CD4-positive, alpha-beta T cell treated with Interleukin-15 for 4 hours (primary cell): Measurements from ENCODE around the gene ATP8B3.

ENCODE experiments used
- DNase-seq: peaks from one replicate; pipeline ENCODE4 v3.0.0-alpha.2; 2020; ENCODE audit warnings: low spot score

The ATP8B3 gene

DNA sequence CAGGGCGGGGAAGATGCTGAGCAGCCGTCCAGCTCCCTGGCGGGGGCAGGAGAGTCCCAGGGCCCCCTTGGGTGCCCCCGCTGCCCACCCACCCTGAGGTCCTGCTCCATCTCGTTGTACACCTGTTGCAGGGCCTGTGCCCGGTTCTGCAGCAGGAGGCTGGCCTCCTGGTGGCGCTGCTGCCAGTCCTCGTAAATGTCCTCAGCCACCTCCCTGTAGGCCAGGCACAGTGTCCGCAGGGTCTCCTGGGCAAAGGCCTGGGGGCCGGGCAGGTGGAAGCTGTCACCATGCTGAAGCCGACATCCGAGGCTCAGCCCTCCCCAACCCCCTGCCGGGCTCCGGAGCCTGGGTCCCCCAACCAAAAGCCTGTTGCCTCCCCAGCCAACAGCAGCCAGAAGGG, 20.2 kb downstream of the ATP8B3 start:
- no peak for DNase-seq

GRCh38 chr19:1790054-1790792, 21.9 kb downstream of the ATP8B3 start:
- no peak for DNase-seq

GRCh38 chr19:1789261-1790041, 22.6 kb downstream of the ATP8B3 start:
- DNase-seq = no peak

DNA sequence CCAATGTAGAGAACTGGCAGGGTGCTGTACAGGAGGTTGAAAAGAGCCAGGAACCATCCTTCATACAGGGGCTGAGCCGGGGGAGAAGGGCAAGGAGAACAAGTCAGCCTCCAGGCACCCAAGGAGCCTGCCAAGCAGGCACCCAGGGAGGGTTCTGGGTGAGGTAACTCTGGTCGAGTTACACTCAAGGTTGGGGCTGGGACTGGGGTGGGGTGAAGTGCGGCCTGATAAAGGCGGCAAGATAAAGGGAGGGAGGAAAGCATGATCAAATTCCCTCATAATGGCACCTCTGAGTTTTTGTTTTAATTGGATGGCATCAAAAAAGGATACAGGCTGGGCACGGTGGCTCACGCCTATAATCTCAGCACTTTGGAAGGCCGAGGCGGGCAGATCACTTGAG, 25.0 kb downstream of the ATP8B3 start:
- DNase-seq = no peak

GRCh38 chr19:1786668-1787067, 25.4 kb downstream of the ATP8B3 start:
- no peak for DNase-seq

- no peak for DNase-seq
These were observed 26.8 kb downstream of the ATP8B3 start for GRCh38 chr19:1785310-1785709.

GRCh38 chr19:1783874-1784273, 28.2 kb downstream of the ATP8B3 start:
- no peak for DNase-seq

DNA sequence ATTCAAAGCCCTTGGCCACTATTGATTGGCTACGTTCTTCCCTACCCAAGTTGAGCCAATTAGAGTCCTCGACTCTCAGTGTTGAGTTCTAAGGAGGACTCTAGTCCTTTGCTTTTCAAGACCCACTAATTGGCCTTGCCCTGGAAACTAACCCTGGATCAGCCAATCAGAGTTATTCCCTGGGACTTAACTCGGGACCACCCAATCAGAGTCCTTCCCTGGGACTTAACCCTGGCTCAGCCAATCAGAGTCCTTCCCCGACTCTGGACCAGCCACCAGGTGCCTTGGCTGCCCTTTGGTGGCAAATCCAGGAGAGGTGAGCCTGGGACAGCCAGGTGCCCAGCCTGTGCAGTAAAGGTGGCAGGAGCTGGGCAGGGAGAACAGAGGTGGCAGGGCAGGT, 28.7 kb downstream of the ATP8B3 start:
- DNase-seq = no peak

GRCh38 chr19:1782521-1782920, 29.6 kb downstream of the ATP8B3 start:
- DNase-seq = no peak

DNA sequence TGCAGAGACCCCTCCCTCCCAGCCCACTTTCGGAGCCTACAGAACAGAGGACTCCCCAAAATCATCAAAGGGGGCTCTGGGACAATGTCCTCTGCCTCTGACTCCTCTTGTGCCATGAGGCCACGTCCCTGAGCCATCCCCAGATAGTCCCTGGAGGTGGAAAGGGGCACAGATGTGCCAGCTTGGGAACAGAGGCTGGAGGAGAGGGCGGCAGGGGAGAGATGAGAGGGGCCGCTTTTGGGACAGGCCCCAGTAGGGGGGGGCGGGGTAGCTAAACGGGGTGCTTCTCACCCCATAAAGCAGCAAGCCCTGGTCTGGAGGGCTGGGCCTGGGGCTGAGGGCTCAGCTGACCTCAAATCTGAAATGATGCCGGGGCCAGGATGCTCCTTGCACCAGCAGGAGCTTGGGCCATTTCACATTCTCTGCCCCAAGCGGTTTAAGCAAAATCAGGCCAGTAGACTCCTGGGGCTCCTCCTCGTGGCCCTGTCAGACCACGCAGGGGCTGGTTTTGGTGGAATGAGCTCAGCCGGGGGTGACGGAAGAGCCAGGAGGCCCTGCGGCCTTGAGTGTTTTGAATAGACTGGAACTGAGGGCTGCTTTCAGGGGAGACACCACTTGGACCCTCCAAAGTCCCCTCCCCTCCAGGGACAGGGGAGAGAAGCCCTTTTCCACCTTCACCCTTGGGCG, 31.7 kb downstream of the ATP8B3 start:
- no peak for DNase-seq

DNA sequence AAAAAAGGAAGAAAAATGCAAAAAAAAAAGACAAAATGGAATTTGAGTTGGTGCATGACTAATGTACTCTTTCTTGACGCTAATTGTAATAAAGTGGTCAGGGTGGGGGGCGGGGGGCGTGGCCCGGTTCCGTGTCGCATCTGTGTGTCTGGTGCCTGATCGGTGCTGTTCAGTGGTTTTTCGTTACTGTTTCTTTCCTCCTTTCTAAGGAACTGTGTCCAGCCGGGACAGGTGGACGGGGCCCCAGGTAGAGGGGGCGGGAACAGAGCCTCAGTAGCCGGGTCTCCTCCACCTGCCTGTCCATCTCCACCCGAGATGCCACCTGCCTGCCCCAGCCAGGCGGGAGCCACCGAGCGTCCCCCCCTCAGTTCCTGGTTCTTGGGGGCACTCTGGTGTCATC, 32.5 kb downstream of the ATP8B3 start:
- no peak for DNase-seq

DNA sequence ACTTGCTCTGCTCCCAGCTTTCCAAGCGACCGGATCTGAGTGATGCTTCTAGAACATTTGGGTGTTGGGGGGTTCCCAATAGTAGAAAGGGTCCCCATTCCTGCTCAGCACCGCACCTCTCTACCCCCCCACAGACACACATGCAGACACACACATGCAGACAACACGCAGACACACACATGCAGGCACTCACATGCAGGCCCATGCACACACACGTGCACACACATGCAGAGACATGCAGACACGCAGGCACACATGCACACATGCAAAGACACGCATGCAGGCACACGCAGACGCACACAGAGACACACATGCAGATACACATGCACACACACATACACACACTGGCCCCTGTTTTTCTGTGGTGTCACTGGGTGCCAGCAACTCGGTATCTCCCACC, 34.9 kb downstream of the ATP8B3 start:
- no peak for DNase-seq

DNA sequence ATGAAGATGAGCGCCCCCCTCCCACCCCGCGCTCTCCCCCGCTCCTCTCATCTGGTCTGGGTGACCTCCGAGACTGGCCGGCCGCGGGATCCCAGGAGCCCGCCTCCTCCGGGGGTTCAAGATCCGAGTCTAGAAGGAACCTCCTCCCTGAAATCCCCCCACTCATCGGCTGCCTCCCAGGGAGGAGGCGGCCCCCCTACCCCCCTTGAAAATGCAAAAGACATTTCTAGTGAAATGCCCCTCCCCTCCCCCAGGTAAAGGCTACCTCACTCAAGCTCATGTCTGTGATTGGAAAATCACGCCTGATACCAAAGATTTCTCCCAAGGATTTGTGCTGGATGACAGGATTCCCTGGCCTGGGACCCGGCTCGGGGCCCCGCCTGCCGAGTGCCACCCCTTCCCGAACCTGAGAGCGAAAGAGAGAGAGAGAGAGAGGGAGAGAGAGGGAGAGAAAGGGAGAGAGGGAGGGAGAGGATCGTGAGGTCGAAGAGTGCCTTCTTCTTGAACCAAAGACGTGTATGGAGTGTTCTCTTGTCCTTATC, 35.4 kb downstream of the ATP8B3 start:
- DNase-seq = no peak

DNA sequence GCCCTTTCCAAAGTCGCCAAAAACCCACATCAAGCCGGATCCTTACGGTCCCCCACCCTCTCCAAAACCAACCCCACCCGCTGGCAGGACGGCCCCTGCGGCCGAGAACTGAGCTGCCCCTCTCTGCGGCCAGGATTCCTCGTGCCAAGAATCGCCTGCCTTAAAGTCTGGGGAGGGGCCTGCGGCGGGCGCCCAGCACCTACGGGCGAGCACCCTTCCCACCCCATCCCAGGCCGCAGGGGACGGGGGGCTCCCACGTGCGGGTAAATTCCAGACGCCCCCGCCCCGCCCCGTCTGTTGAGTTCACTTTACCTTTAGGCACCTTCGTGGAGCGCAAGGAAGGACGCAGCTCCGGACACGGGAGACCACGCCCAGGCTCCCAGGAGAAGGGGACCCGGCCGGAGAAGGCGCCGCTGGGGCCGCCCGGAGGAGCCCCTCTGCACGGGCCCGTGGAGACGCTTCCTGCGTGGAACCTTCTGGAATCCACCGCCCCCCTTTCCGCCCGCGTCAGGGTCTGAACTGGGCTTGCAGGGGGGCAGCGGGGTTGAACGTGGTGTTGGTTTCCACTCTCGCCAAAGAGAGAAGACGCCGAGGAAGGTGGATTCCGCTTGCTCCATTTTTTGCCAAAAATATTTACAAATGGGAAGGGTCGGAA, 36.0 kb downstream of the ATP8B3 start:
- no peak for DNase-seq

GRCh38 chr19:1774989-1775772, 36.9 kb downstream of the ATP8B3 start:
- DNase-seq = no peak

GRCh38 chr19:1773184-1773583, 38.9 kb downstream of the ATP8B3 start:
- DNase-seq = no peak

GRCh38 chr19:1770866-1771576, 41.1 kb downstream of the ATP8B3 start:
- DNase-seq = no peak

DNA sequence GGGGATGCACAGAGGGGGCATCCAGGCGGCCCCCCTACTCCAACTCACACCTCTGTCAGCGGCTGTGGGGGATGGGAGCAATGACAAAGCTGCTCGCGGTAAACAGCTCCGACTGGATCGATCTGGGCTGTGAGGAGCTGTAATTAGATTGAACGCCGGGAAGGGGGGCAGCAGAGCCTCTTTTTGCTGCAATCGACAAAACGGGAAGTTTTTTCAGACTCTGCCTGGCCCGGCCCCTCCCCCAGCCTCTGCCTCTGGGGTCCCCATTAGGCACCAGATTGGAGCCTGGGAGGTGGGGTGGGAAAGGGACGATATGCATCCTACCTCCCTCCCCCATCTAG, 42.5 kb downstream of the ATP8B3 start:
- no peak for DNase-seq

DNA sequence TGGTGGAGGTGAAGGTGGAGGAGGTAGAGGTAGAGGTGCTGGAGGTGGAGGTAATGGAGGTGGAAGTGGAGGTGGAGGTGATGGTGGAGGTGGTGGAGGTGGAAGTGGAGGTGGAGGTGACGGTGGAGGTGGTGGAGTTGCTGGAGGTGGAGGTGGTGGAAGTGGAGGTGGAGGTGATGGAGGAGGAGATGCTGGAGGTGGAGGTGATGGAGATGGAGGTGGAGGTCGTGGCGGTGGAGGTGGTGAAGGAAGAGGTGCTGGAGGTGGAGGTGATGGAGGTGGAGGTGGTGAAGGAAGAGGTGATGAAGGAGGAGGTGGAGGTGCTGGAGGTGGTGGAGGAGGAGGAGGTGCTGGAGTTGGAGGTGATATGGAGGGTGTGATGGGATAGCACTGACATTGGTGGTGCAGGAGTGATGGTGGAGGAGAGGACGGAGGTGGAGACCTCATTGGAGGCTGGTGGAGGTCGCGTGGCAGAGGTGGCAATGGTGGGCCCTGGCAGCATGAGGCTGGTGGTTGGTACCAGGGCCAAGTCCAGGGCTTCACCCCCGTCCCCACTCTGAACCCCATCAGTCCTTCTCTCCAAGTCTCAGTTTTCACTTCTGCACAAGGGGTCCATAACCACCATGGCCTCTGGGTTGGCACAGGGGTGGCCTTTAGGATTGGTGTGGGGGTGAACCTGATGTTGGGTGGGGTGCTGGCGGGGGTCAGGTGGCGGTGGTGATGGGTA, 43.0 kb downstream of the ATP8B3 start:
- no peak for DNase-seq

DNA sequence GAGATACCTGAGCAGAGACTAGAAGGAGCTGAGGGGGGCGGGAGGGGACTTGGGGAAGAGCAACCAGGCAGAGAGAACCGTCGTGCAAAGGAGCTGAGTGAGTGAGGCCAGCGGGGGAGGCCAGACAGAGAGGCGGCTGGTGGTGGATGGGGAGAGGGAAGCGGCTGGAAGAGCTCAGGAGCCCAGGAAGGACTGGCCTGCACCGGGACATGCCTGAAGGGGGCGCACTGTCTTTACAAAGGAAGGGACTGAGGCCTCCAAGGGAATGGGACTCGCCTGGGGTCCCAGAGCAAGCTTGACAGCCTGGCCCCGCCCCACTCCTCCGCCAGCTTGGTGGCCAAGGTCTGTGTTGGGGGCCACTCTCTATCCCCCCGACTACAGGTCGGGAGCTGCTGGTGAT, 43.8 kb downstream of the ATP8B3 start:
- no peak for DNase-seq
